ENCODE results near the gene PDZRN4.

GRCh38 chr12:41552588-41552987, 364.5 kb downstream of the PDZRN4 start:
- TF ChIP-seq CTCF (IDR thresholded peaks at IDR 0.05): no peak
- TF ChIP-seq POLR2A (IDR thresholded peaks at IDR 0.05): no peak

Data from adrenal gland (tissue), 5 donors.